Subcutaneous abdominal adipose tissue (tissue), 5 donors: ENCODE results near the gene YPEL2.
"Not testable (repeated sequence)": the region's sequence is repeated elsewhere in the genome, so short reads cannot be mapped to it uniquely, and the experiment has no call there.

Experiments used
- H3K27ac ChIP-seq: one replicate; pipeline ENCODE4 v1.7.0; 2013; ENCODE audit warnings: low read depth, mild to moderate bottlenecking, inconsistent platforms, low read length, moderate library complexity
- H3K27me3 ChIP-seq, 5 donors: one replicate each; pipeline ENCODE4 v1.7.0; 2013; ENCODE audit warnings: low read length in 5 of 5, inconsistent platforms in 1 of 5; ENCODE audit not compliant: control insufficient read depth in 5 of 5, insufficient read depth in 4 of 5
- H3K36me3 ChIP-seq, 5 donors: one replicate each; pipeline ENCODE4 v1.7.0; 2013; ENCODE audit warnings: low read length in 5 of 5; ENCODE audit not compliant: control insufficient read depth in 5 of 5, insufficient read depth in 5 of 5
- H3K4me1 ChIP-seq, 5 donors: one replicate each; pipeline ENCODE4 v1.7.0; 2013; ENCODE audit warnings: low read length in 5 of 5, mild to moderate bottlenecking in 3 of 5, moderate library complexity in 1 of 5; ENCODE audit not compliant: control insufficient read depth in 5 of 5, insufficient read depth in 5 of 5
- H3K4me3 ChIP-seq, 5 donors: one replicate each; pipeline ENCODE4 v1.7.0; 2013; ENCODE audit warnings: low read length in 5 of 5, low read depth in 1 of 5
- H3K9ac ChIP-seq, 5 donors: one replicate each; pipeline ENCODE4 v1.7.0; 2013; ENCODE audit warnings: low read length in 5 of 5, mild to moderate bottlenecking in 4 of 5, moderate library complexity in 3 of 5
- H3K9me3 ChIP-seq, 5 donors: one replicate each; pipeline ENCODE4 v1.7.0; 2013; ENCODE audit warnings: low read length in 5 of 5; ENCODE audit not compliant: control insufficient read depth in 5 of 5
- donor health status: healthy.
- donor health status: healthy.
- donor health status: healthy.
- donor health status: healthy.
- donor health status: healthy.

Gene YPEL2, protein sequence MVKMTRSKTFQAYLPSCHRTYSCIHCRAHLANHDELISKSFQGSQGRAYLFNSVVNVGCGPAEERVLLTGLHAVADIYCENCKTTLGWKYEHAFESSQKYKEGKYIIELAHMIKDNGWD

DNA sequence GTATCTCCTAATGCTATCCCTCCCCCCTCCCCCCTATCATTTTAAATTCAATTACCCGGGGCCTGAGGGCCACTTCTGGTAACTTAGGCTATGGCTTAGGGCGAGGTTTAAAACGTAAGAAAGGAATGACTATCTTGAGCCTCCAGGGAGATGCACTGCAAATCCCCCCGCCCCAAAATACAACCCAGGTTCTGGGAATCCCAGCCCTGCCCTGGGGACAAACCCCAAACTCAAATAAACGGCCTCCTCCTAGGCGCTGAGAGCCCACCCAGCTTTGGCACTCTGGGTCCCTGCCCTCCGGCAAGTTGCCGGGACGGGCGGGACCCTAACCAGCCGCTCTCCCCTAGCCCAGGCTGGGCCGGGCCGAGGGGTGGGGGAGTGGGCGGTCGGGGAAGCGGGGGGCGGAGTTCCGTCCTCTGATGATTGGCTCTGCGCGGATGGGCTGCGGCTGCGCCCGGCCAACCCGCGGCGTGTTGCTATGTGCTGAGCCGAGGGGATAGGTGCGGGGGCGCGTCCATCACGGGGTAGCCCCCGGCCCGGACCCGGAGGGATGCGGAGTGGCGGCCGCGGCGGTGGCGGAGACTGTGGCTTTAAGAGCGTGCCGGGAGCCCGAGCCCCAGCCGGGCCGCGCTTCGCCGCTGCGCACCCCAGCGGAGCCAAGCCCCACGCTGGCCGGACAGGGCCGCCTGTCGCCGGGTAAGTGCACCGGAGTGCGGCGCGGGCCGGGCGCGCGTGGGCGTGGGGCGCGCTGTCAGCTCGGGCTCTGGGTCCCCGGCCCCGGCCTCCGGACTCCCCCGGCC lies at the start of gene YPEL2:
YPEL2 (plus strand) TSS at position 527 of the 800 bp plus-strand sequence. CDS start 21,755 bp downstream, outside the sequence.
- Histone ChIP-seq H3K4me3 (peak within 1 kb of the TSS; percentile 72 to 89 (median 87)), H3K4me1 (peaks cover 14 to 64% (median 47%) of the 10 kb centered on the region in 5 donors), H3K9me3 (no peaks in the 10 kb centered on the region), H3K36me3 (no peaks in the 10 kb centered on the region), H3K27ac (peak within 1 kb of the TSS; percentile 97), H3K9ac (peak within 1 kb of the TSS; percentile 75 to 94 (median 89)), H3K27me3 (no peaks in the 10 kb centered on the region)

DNA sequence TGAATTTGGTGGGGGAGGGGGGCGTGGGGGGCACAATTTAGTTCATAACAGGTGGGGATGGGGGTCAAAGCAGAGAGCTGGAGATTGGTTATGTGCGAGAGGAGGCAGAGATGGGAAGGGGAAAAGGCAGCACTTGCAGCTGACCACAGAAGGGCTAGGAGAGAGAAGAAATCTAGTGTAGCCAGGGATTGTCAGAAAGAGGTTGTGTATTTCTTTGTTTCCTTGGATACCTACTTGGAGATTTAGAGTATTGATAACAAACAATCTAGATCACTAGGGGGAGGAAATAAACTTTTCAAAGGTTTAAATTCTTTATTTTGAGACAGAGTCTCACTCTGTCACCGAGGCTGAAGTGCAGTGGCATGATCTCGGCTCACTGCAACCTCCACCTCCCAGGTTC lies 47.1 kb upstream of the YPEL2 start:
- H3K36me3 ChIP-seq, result no peaks in the 10 kb centered on the region
- no peak overlapping the region for H3K4me3 ChIP-seq
- H3K27me3 ChIP-seq, result no peaks in the 10 kb centered on the region
- no peak overlapping the region for H3K27ac ChIP-seq
- H3K4me1 ChIP-seq, result no peaks in the 10 kb centered on the region
- no peak overlapping the region for H3K9ac ChIP-seq
- peaks cover 0 to 2% (median 0%) of the 10 kb centered on the region in 5 donors for H3K9me3 ChIP-seq

DNA sequence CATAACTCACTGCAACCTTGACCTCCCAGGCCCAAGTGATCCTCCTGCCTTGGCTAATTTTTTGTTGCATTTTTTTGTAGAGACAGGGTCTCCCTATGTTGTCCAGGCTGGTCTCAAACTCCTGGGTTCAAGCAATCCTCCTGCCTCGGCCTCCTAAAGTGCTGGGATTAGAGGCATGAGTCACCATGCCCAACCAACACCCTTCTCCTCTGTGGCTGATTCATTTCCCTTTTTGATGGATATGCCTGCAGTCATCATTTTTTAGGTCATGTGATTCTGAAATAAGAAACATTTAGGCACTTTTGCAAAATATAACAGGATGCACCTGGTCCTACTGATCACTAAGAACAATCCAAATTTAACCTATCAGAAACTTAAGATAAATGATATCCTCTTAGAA lies 44.0 kb upstream of the YPEL2 start:
- Histone ChIP-seq H3K27ac (no peak overlapping the region), H3K4me1 (peaks cover 0 to 6% (median 0%) of the 10 kb centered on the region in 5 donors), H3K9me3 (no peaks in the 10 kb centered on the region), H3K9ac (no peak overlapping the region), H3K4me3 (no peak overlapping the region), H3K36me3 (no peaks in the 10 kb centered on the region), H3K27me3 (no peaks in the 10 kb centered on the region)

DNA sequence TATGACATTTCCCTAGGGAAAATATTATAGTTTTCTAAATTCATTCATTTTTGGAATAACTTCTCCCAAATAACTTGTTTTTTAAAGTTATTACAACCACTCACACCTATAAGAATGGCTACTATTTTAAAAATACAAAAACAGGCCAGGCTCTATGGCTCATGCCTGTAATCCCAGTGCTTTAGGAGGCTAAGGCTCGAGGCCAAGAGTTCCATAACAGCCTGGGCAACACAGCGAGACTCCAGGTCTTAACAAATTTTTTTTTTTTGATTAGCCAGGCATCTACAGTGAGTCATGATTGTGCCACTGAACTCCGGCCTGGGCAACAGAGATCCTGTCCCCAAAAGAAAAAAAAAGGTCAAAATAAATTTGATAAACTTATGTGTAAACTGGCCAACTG lies 43.6 kb upstream of the YPEL2 start:
- H3K4me1 ChIP-seq, result peaks cover 0 to 6% (median 0%) of the 10 kb centered on the region in 5 donors
- no peak overlapping the region for H3K4me3 ChIP-seq
- no peaks in the 10 kb centered on the region for H3K27me3 ChIP-seq
- H3K36me3 ChIP-seq, result no peaks in the 10 kb centered on the region
- no peaks in the 10 kb centered on the region for H3K9me3 ChIP-seq
- H3K27ac ChIP-seq, result no peak overlapping the region
- H3K9ac ChIP-seq, result no peak overlapping the region

DNA sequence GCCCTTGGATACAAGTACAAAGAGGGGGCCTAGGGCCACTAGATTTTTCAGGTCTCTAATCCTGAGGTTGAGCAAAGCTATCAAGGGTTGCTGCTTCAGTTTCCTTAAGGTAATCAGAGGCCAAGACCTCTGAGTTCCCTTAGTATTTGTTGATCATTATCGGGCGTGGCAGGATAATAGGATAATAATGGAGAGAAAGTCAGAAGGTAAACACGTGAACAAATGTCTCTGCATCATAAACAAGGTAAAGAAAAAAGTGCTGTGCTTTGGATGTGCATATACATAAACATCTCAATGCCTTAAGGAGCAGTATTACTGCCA lies 41.5 kb upstream of the YPEL2 start:
- Histone ChIP-seq H3K4me1 (peaks cover 0 to 6% (median 0%) of the 10 kb centered on the region in 5 donors), H3K4me3 (no peak overlapping the region), H3K9me3 (no peaks in the 10 kb centered on the region), H3K27me3 (no peaks in the 10 kb centered on the region), H3K9ac (no peak overlapping the region), H3K36me3 (no peaks in the 10 kb centered on the region), H3K27ac (no peak overlapping the region)

DNA sequence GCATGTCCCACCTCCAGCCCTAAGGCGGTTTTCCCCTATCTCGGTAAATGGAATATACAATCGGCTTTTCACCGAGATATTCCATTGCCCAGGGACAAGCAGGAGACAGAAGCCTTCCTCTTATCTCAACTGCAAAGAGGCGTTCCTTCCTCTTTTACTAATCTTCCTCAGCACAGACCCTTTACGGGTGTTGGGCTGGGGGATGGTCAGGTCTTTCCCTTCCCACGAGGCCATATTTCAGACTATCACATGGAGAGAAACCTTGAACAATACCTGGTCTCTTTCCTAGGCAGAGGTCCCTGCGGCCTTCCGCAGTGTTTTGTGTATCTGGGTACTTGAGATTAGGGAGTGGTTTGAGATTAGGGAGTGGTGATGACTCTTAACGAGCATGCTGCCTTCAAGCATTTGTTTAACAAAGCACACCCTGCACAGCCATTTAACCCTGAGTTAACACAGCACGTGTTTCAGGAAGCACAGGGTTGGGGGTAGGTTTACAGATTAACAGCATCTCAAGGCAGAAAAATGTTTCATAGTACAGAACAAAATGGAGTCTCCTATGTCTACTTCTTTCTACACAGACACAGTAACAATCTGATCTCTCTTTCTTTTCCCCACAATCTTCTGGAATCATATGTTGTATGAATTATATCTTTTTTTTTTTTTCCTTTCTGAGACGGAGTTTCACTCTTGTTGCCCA lies 41.0 kb upstream of the YPEL2 start:
- H3K36me3 ChIP-seq, H3K27me3 ChIP-seq, H3K4me3 ChIP-seq, H3K9me3 ChIP-seq, H3K9ac ChIP-seq, H3K27ac ChIP-seq, H3K4me1 ChIP-seq: not testable (repeated sequence)

DNA sequence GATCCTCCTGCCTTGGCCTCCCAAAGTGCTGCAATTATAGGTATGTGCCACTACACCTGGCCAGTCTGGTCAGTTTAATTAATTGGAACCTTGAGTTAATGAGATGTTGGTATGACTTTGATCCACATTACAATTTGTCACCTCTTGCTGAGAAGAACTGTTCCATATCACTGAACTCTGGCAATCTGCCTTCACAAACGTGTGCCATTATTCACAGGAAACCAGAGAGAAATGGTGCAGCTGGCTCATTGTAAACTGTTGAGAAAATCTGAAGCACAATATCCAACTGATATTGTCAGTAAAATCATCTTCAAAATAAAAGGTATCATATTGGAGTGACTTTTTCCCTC lies 39.3 kb upstream of the YPEL2 start:
- H3K9me3 ChIP-seq, result no peaks in the 10 kb centered on the region
- no peaks in the 10 kb centered on the region for H3K36me3 ChIP-seq
- no peak overlapping the region for H3K4me3 ChIP-seq
- no peaks in the 10 kb centered on the region for H3K27me3 ChIP-seq
- no peak overlapping the region for H3K9ac ChIP-seq
- H3K4me1 ChIP-seq, result peaks cover 0 to 6% (median 0%) of the 10 kb centered on the region in 5 donors
- no peak overlapping the region for H3K27ac ChIP-seq

DNA sequence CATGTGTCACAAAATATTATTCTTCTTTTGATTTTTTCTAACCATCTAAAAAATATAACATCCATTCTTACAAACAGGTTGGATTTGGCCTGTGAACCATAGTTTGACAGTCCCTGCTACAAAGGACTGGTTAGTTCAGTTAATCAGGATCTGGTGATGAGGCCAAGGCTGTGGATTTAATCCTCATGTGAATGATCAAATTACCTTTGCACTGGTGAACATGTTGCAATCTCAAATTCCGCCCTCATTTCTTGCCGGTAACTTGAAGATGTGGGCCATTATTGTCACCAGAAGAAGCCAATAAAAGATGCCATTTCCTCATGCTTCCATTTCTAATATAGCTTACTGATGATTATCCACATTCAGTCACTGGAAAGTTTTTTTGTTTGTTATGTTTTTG lies 35.3 kb upstream of the YPEL2 start:
- H3K9ac ChIP-seq, result no peak overlapping the region
- no peaks in the 10 kb centered on the region for H3K4me1 ChIP-seq
- H3K36me3 ChIP-seq, result no peaks in the 10 kb centered on the region
- H3K9me3 ChIP-seq, result no peaks in the 10 kb centered on the region
- no peak overlapping the region for H3K27ac ChIP-seq
- no peaks in the 10 kb centered on the region for H3K27me3 ChIP-seq
- H3K4me3 ChIP-seq, result no peak overlapping the region

DNA sequence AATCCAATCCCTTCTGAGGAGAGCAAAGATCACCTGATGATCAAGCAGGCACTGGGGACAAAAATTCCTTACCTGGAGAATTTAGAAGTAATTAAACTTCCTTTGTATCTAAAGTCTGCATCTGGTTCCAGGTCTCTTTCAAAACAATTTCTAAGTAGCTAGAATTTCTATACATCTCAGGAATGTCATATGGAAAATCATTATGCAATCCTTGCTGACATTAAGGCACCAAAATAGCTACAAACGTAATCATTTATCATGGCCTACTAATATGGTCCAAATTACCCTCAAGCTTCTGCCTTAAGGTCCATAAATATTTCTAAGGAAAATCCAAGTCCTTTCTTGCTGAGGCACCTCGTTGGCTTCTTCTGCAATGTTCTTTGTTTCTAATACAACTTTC lies 32.9 kb upstream of the YPEL2 start:
- no peak overlapping the region for H3K27ac ChIP-seq
- H3K4me3 ChIP-seq, result no peak overlapping the region
- H3K4me1 ChIP-seq, result no peaks in the 10 kb centered on the region
- no peak overlapping the region for H3K9ac ChIP-seq
- no peaks in the 10 kb centered on the region for H3K9me3 ChIP-seq
- no peaks in the 10 kb centered on the region for H3K27me3 ChIP-seq
- no peaks in the 10 kb centered on the region for H3K36me3 ChIP-seq

DNA sequence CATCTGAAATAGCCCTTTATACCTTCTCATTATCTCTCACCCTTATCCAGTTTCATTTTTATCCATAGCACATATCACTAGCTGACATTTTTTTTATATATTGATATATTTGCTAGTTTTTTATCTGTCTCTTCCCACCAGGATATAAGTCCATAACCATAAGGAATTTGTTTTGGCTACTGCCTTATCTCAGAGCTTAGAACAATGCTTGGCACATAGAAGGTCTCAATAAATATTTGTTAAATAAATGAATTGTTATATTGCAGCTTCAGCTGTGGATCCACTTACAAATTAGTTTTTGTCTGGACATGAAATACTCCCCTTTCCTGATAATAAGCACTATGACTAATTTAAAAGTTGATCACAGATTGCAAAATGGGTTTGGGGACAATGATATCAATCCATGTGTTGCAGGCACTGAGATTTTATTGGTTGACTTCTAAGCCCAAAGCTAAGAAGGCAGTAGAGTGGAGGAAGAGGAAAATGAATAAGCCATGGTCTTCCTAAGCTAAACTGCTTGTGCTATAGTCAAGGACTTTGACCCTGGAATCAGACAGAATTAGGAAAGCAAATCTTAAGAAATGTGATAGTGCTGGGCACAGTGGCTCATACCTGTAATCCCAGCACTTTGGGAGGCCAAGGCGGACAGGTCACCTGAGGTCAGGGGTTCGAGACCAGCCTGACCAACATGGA lies 31.9 kb upstream of the YPEL2 start:
- no peaks in the 10 kb centered on the region for H3K36me3 ChIP-seq
- no peaks in the 10 kb centered on the region for H3K4me1 ChIP-seq
- no peaks in the 10 kb centered on the region for H3K9me3 ChIP-seq
- no peaks in the 10 kb centered on the region for H3K27me3 ChIP-seq
- no peak overlapping the region for H3K9ac ChIP-seq
- no peak overlapping the region for H3K27ac ChIP-seq
- H3K4me3 ChIP-seq, result no peak overlapping the region
